ENCODE data around the gene CDK14.
"Not testable (repeated sequence)": the region's sequence is repeated elsewhere in the genome, so short reads cannot be mapped to it uniquely, and the experiment has no call there.

CDK14 gene

GRCh38 chr7:90629297-90629918 lies 33.3 kb downstream of the CDK14 start:
- in situ Hi-C loops (cut with HindIII; ENCODE audit: low sequenced_read_pairs) = no loop called here

DNA sequence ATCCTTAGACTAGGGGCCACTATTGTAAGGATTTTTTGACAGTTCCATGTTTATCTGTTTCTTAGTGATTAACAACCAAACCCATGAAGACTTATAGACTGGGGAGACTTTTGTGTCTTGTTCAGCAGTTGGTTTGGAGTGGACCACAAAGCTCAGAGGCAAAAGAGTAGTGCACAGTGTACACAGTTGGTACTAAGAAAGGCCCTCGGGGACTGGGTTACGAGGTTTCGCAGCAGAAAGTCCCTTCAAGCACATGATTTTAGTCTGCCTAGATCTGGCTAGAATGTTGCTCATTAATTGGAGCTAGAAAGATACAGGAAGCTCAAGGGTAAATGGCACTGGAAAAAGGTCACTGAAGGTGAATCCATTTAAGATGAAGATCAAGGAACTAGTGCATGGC lies 35.4 kb downstream of the CDK14 start:
- in situ Hi-C loops (cut with HindIII; ENCODE audit: low sequenced_read_pairs) = no loop called here

- in situ Hi-C loops (cut with HindIII; ENCODE audit: low sequenced_read_pairs) = not testable (repeated sequence)
These were observed 43.6 kb downstream of the CDK14 start for GRCh38 chr7:90639683-90640082.

GRCh38 chr7:90642978-90643377 lies 46.9 kb downstream of the CDK14 start:
- in situ Hi-C loops (cut with HindIII; ENCODE audit: low sequenced_read_pairs) = no loop called here

GRCh38 chr7:90645784-90646183 lies 49.7 kb downstream of the CDK14 start:
- in situ Hi-C loops (cut with HindIII; ENCODE audit: low sequenced_read_pairs) = no loop called here

DNA sequence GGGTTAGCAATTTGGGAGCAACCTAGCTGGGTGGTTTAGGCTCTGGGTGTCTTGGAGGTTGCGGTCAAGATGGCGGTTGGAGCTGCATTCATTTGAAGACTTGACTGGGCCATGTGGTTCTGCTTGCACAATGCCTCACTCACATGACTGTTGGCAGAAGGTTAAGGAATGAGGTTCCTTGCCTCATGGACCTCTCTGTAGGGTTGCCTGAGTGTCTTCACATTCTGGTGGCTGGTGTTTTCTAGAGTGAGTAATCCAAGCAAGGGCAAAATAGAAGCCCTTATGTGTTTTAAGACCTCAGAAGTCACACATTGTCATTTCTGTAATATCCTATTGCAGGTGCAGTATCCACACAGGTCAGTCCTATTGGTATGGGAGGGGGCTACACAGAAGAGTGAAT lies 52.0 kb downstream of the CDK14 start:
- in situ Hi-C loops (cut with HindIII; ENCODE audit: low sequenced_read_pairs) = no loop called here

DNA sequence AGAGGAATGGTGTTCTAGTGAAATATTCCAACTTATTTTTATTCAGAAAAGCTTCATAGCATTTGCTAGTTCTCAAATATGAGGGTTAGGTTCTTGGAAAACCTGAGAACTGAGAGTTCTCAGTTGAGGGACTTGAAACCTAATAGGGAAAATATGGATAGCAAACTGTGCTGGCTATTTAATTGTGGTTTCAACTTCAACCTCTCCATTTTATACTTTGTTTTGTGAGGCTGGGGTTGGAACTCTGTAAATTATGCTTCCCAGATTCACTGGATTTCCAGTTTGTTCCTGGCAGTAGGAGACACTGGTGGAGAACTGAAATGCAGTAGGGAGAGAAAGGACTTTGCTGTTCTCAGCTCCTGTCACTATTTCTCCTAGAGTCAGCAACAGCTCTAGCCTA lies 52.7 kb downstream of the CDK14 start:
- in situ Hi-C loops (cut with HindIII; ENCODE audit: low sequenced_read_pairs) = no loop called here

DNA sequence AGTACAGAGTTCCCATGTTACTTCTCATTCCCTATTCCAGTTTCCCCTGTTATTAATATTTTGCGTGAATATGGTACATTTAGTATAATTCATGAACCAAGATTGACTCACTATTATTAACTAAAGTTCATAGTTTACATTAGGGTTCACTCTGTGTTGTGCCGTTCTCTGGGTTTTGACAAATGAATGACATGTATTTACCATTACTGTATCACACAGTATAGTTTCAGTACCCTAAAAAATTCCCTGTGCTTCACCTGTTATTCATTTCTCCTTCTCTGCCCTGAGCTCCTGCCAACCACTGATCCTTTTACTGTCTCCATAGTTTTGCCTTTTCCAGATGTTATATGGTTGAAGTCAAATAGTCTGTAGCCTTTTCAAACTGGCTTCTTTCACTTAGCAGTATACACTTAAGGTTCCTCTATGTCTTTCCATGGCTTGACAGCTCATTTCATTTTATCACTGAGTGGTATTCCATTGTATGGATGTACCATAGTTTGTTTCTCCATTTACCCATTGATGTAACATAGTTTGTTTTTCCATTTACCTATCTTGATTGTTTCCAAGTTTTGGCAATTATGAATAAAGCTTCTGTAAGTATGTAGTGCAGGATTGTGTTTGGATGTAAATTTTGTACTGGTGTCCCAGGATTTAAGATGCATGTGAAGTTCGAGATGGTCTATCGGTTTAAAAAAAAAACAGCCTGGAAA lies 58.8 kb downstream of the CDK14 start:
- in situ Hi-C loops (cut with HindIII; ENCODE audit: low sequenced_read_pairs) = no loop called here

- in situ Hi-C loops (cut with HindIII; ENCODE audit: low sequenced_read_pairs) = no loop called here
These were observed 59.4 kb downstream of the CDK14 start for GRCh38 chr7:90655566-90655965.

DNA sequence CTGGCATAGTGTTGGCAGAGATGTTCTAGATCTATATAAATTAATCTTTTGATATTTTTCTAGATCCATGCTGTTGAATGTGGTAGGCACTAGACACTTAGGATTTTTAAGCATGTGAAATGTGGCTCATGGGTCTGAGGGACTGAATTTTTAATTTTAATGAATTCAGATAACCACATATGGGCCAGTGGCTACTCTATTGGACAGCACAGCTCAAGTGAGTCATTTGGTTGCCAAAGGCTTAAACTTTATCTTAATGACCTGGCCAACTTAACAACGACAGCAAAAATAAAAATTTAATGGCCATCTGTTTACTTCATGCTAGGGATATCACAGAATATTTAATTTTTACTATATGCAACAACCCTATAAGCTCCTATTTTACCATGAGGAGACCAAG lies 61.4 kb downstream of the CDK14 start:
- in situ Hi-C loops (cut with HindIII; ENCODE audit: low sequenced_read_pairs) = no loop called here

GRCh38 chr7:90660100-90660499 lies 64.0 kb downstream of the CDK14 start:
- in situ Hi-C loops (cut with HindIII; ENCODE audit: low sequenced_read_pairs) = no loop called here

DNA sequence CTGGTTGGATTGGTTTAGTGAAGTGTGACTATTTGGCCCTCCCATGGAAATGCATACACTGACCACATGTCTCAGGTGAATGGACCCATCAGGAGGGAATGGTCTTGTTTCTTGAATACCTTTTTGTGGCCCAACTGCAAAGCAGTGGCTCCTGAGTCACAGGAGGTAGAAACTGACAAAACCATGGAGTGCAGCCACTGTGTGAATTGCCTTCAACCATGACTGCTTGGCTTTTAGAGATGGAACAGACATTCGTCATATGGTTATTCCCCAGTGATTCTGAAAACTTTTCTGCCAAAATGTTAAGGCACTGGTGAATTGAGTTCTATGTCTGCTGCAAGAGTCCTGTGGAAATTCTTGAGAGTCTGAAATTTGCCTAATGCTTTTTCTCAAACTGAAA lies 64.7 kb downstream of the CDK14 start:
- in situ Hi-C loops (cut with HindIII; ENCODE audit: low sequenced_read_pairs) = no loop called here

DNA sequence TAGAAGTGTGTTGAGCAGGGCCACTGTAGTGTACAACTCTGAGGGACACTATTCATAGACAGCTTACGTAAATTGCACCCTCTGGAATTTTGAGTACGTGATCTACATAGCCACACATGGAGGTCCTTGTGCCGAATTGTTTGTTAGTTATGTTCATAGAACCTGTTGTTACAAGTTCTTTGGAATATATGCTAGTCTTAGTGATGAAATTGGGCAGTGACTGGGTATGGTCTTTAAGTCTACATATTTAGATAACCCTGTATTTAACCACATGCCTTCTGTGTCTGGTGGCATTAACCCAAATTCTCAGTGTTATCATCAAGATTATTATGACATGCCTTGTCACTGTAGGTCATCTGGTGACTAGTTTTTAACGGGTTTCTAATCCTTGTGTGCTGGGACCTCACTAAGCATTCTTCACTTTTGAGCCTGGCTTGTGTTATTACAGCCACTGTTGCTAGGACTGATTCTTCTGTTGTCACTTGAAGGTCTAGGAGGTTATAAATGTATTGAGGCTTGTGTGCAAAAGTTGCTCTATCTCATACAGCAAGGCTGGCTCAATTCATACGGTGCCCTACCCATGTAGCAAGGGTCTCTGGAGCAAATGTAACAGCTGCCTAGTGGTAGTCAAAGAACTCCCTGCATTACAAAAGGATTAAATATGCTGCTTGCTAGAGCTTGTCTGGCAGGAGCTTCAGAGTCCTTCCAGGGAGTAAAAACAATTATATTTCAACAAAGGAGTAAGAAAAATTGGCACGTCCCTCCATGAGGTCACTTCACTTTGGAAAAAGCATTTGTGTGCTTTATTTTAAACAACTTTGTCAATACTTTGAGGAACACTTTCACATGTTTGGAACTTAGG lies 65.4 kb downstream of the CDK14 start:
- in situ Hi-C loops (cut with HindIII; ENCODE audit: low sequenced_read_pairs) = no loop called here

GRCh38 chr7:90663176-90663575 lies 67.1 kb downstream of the CDK14 start:
- in situ Hi-C loops (cut with HindIII; ENCODE audit: low sequenced_read_pairs) = no loop called here

GRCh38 chr7:90666186-90666585 lies 70.1 kb downstream of the CDK14 start:
- in situ Hi-C loops (cut with HindIII; ENCODE audit: low sequenced_read_pairs) = no loop called here

DNA sequence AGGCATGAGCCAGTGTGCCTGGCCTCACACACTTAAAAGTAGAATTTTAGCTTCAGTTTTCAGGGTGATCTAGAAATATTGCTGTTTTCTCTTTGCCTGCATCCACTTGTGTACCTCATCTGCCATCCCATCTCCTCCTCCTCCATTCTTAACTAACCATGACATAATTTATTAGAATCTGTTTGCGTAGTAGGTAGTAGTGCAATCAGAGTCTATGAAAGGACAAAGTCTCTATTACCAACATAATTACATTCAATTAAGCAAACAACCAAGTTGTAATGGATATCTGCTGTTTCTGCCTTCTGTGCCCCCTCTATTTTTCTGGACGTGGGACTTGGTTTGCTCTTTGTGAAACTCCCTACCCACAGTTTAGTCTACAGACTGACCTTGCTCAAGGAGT lies 72.9 kb downstream of the CDK14 start:
- in situ Hi-C loops (cut with HindIII; ENCODE audit: low sequenced_read_pairs) = no loop called here

GRCh38 chr7:90669492-90669891 lies 73.4 kb downstream of the CDK14 start:
- in situ Hi-C loops (cut with HindIII; ENCODE audit: low sequenced_read_pairs) = no loop called here

DNA sequence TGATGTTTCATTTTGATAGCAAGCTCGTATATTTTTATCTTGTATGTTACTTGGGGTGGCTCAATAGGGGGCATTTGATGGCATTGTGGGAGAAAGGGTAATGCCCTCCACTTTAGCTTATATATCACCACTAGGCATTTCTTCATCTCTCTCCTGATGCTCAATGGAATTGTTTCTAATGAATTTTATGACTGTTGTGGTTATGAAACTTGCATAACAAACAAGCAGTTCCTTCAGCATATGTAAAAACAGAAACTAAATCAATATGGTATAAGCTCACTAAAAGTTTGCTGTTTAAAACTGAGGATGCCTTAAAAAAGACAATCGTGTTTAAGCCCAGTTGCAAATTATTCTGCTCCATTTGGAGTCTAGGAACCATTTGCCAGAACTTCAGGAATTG lies 75.5 kb downstream of the CDK14 start:
- in situ Hi-C loops (cut with HindIII; ENCODE audit: low sequenced_read_pairs) = no loop called here

DNA sequence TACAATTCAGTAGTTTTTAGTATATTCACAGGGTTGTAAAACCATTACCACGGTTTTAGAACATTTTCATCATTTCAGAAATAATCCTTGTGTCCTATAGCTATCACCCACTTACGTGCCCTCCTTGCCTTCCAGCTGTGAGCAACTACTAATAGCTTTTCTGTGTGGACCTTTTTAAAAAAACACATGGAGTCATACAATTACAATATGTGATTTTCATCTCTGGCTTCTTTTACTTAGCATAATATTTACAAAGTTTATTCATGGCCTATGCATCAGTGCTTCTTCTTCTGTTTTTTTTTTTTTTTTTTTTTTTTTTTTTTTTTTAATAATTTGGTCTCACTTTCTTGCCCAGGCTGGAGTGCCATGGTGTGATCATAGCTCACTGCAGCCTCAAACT lies 76.1 kb downstream of the CDK14 start:
- in situ Hi-C loops (cut with HindIII; ENCODE audit: low sequenced_read_pairs) = no loop called here

- in situ Hi-C loops (cut with HindIII; ENCODE audit: low sequenced_read_pairs) = no loop called here
These were observed 78.5 kb downstream of the CDK14 start for GRCh38 chr7:90674625-90675024.

DNA sequence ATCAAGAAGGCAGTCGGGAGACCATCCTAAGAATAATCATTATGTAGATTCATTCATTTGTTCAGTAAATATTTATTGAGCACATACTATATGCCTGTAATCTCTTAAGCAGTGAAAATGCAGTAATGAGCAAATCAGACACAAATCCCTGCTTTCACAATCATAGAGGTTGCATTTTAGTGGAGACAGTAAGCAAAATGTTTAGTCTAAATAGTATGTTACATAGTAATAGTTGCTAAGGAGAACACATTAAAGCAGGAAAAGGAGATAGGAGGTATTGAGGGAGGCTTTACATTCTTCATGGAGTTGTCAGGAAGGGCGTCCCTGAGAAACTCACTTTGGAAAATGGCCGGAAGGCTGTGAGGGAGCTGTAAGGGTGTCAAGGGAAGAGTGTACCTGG lies 79.9 kb downstream of the CDK14 start:
- in situ Hi-C loops (cut with HindIII; ENCODE audit: low sequenced_read_pairs) = no loop called here

Measured in DLD1 (cell line).